HG02981 (cell line): ENCODE results near the gene DOLPP1.
"Not testable (repeated sequence)": the region's sequence is repeated elsewhere in the genome, so short reads cannot be mapped to it uniquely, and the experiment has no call there.

Source experiments
- ATAC-seq: cut with Tn5 transposase; IDR thresholded peaks from one replicate; pipeline ENCODE4 v1.9.1; 2021; ENCODE audit warnings: mild to moderate bottlenecking, moderate library complexity; ENCODE audit not compliant: unreplicated experiment

The DOLPP1 gene

DNA sequence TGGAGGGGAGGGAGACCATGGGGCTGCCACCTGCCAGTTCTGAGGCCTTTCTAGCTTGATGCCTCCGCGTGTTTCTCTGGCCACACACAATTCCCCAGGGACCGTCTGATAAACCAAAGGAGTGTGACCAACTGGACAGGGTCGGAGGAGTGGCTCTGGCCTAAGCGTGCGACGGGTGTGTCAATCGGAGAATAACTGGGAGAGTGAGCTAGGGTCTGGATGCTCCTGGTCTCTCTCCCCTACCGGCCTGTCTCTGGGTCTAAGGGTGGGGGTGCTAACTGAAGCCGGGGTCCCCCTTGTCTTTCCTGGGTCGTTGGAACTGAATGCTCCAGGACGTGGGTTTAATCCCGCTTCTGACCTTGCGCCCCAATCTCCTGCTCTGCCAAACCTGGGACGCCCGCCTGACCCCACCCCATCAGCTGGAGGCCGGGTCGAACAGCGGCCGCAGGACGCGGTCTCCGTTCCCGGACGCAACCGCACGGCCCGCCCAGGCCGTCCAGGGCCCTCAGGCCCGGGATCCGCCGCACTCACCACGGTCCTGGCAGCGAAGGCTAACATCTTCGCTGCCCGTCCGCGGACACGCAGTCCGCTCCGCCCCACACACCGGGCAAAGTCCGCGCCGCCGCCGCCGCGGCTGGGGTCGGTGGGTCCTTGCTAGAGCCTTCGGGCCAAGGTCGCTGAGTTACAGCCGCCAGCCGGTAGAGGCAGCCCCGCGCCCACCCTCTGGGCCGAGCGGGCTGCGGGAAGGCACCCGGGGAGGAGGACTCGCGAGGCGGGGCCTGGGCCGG lies 29.2 kb downstream of the DOLPP1 start:
- ATAC-seq: no peak

DNA sequence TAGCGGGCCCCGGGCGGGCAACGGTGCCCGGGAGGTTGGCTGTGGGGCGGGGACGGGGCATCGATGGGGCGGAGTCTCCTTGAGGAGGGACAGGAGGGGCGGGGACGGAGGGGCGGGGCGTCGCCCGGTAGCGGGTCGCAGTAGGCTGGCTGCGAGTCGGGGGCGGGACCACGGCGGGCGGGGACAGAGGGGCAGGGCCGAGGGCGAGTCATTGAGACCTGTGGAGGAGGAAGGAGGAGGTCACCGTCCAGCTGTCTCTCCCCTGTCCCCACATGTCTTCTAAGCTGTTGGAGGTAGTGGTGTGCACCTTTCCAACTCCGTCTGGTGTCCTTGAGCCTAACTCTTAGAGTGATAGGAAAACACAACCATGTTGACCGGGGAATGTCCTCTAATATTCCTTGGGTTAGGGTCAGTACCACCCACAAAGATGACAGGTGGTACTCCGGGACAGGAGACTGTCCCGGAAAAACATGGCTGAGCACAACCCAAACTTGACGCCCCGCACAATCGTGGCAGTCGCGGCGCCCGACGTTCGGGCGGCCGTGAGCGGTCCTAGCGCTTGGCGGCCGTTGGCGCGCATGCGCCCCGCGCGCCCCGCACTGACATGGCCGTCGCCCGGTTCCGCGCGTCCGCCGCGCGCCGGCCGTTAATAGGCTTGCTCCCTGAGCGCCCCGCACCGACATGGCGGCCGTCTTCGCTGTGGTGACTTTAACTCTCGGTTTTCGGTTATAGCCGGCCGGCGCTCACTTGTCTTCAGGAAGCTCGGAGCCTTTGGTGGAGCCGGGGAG lies 30.0 kb downstream of the DOLPP1 start, which contains the start of the genes CRAT and PTPA:
TSS of gene CRAT (minus strand) at position 54 of the 788 bp plus-strand sequence. CDS start 284 bp downstream, outside the sequence.
TSS of gene PTPA (plus strand) at position 676 of the 788 bp plus-strand sequence. CDS start 186 bp downstream, outside the sequence.
- peak; percentile 76 for ATAC-seq

DNA sequence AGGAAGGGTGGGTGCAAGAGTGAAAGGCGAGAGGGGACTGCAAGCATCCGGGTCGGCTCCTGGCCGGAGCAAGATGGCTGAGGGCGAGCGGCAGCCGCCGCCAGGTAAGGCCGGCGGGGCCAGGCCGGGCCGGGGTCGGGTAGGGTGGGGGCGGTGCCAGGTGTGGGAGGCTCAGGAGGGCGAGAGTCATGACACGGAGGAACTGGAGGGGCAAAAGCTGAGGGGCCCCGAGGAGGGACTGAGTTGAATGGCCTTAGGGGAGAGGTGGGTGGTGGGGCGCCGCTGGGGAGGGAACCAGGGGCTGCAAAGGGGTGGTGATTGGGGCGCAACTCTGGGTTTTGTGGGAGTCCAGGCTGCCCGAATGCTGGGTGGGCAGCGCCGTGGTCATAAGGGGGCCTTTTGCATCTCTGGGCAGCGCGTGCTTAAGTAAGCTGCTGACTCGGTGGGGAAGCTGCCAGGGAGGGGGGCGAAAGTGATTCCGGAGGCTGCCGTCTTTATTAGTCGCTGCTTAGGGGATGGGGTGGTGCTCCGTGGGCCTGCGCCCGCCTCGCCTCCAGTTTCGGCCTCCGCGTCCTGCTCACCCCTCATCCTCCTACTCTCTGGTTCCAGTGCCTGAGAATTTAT lies 30.7 kb downstream of the DOLPP1 start:
- ATAC-seq: no peak

DNA sequence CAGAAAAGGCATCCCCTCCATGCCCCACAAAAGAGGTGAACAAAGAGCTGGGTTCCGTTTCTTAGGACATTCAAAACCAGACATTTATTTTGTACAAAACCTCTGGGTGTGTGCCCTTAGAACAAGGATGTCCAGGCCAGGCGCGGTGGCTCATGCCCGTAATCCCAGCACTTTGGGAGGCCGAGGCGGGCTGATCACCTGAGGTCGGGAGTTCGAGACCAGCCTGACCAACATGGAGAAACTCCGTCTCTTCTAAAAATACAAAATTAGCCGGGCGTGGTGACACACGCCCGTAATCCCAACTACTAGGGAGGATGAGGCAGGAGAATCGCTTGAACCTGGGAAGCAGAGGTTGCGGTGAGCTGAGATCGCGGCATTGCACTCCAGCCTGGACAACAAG lies 31.6 kb downstream of the DOLPP1 start:
- ATAC-seq: not testable (repeated sequence)

DNA sequence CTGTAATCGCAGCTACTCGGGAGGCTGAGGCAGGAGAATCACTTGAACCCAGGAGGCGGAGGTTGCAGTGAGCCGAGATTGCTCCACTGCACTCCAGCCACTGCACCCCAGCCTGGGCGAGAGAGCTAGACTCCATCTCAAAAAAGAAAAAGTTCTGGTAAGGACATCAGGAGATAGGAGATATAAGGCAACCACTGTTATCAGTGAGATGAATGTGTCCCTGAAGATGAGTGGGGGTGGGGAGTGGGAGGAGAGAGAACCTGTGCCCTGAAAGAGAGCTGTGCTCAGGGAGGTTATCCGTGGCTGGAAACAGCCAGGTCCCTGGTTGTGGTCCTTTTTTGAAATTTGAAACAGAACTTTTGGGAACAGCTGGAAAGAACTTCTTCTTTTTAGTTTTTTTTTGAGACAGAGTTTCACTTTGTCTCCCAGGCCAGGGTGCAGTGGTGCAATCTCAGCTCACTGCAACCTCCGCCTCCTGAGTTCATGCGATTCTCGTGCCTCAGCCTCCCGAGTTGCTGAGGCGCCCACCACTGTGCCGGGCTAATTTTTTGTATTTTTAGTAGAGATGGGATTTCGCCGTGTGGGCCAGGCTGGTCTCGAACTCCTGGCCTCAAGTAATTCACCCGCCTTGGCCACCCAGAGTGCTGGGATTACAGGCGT lies 32.9 kb downstream of the DOLPP1 start:
- no peak for ATAC-seq

DNA sequence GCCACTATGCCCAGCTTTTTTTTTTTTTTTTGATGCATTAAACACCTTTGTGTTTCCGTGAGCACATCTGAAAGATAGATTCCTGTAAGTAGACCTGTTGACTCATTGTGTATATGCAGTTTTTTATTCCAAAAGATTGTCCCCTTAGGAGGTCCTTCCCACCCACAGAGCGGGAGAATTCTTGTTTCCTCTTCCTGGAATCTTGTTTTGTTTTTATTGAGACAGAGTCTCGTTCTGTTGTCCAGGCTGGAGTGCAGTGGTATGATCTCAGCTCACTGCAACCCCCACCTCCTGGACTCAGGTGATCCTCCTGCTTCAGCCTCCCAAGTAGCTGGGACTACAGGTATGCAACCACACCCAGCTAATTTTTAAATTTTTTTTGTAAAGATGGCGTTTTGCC lies 37.9 kb downstream of the DOLPP1 start:
- no peak for ATAC-seq

DNA sequence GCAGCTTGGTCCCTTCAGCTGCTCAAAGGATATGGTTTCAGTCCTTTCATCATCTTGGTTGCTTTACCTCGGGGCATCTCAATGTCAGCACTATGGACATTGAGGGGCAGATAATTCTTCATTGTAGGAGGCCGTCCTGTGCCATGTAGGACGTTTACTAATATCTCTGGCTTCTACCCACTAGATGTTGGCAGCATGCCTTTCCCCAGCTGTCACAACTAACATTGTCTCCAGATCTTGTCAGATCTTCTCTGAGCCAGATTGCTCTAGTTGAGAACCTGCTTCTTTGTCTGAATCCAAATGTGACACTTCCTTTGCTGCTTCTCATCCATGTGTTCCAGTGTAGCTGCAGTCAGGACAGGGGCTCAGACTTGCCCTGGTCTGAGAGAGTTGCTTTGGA lies 40.6 kb downstream of the DOLPP1 start:
- no peak for ATAC-seq

DNA sequence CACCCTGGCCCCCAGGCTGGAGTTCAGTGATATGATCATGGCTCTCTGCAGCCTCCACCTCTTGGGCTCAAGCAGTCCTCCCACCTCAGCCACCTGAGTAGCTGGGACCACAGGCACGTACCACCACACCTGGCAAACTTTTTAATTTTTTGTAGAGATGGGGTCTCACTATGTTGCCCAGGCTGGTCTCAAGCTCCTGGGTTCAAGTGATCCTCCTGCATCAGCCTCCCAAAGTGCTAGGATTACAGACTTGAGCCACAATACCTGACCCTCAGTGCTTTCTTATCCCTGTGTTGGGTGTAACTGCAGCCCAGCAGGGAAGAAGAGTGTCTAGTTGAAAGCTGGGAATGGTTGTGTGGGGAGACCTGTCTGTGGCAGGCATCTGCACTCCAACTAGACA lies 41.2 kb downstream of the DOLPP1 start:
- ATAC-seq: no peak

DNA sequence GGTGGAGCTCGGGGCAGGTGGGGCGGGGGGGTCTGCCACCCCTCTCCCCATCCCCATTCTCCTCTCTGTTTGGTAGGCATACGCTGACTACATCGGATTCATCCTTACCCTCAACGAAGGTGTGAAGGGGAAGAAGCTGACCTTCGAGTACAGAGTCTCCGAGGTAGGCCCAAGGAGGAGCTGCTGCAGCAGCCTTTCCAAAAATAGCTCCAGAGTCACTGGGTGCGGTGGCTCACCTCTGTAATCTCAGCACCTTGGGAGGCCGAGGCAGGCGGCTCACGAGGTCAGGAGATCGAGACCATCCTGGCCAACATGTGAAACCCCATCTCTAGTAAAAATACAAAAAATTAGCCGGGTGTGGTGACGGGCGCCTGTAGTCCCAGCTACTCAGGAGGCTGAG lies 42.1 kb downstream of the DOLPP1 start:
- ATAC-seq: not testable (repeated sequence)

DNA sequence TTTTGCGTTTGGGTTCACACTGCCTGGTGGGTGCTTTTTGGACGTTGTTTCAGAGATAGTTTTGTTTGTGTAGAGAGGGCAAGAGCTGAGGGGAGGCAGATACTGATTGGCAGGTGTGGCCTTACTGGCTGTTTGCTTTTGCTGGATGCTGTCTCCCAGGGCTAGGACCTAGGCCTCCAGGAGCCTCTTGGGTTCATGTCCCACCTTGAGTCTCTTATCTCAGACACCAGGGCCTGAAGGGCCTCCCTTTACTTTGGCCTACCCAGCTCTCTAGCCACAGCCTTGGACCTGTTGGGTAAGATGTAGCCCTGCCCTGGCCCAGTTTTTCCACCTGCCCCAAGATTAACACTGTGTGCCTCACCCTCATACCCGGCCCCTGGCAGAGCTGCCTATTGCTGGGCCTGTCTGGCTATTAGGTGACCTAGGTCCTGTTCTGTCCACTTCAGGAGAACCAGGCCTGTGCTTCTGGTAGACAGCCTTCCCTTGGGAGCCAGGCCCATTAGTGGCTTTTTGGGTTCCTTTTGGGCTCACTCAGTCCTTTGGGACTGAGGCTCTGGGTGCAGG lies 43.7 kb downstream of the DOLPP1 start:
- no peak for ATAC-seq

DNA sequence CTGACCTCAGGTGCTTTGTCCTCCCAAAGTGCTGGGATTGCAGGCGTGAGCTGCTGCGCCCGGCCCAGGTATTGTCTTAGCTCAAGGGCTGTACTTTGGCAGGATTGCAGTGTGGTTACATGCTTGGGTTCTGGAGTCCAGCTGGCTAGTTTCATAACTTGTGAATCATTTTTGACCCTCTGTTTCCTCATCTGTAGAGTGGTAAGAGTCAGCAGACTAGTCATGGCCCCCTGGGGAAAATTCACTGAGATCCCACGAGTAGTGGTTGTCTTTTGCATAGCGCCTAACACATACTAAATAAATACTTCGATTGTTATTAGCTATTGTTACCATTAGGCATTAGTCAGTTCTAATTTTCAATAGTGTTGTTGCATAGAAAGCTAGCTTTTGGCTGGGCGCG lies 44.6 kb downstream of the DOLPP1 start:
- ATAC-seq: peak; percentile 44

DNA sequence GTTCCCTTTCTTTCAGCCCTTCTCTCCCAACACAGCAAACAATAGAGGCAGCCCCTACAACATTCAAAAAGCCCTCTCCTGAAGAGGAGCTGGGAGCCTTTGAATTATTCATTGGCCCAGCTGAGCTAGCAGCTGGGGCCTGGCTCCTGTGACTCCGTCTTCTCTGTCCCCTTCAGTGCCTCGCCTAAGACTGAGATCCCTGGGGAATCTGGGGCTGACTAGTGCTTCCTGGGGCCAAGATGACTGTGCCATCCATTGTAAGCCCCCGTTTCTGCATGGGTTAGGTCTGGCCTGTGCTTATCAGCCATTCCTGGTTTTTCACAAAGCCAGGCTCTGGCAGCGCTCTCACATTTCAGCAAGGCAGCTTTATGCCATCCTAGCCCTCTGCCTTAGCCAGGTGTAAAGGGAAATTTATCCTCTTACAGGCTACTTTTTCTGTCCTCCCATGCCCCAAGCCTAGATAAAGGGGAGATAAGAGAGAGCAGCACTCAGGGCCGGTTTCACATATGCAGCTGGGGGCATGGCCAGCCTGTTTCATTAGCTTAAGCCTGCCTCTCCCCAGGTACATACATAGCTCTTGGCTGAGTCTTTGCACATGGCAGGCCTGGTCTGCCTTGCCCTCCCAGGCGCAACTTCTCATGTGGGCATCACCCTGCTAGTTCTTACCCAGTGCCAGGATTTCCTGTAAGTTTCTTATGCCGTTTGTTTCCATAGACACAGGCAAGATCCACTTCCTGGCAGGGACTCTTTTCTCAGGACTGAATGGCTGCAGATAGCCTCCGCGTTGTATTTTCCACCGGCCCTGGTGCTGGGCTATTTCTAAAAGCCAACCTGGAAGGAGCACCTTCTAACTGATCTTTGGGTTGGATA lies 46.1 kb downstream of the DOLPP1 start:
- no peak for ATAC-seq

DNA sequence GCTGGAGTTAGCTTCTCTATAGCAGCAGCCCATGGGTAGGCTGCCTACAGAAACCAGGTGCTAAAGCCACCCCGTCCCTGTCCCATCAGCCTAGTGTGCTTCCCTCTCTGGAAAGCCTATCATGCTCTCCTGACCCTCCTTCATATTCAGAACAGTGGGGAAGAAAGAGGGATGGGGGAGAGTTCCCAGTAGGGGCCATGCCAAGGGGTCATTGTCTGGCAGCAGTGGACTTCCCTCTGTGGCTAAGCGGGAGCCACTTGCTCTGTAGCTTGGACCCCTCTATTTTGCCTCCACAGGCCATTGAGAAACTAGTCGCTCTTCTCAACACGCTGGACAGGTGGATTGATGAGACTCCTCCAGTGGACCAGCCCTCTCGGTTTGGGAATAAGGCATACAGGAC lies 47.8 kb downstream of the DOLPP1 start:
- ATAC-seq: no peak

DNA sequence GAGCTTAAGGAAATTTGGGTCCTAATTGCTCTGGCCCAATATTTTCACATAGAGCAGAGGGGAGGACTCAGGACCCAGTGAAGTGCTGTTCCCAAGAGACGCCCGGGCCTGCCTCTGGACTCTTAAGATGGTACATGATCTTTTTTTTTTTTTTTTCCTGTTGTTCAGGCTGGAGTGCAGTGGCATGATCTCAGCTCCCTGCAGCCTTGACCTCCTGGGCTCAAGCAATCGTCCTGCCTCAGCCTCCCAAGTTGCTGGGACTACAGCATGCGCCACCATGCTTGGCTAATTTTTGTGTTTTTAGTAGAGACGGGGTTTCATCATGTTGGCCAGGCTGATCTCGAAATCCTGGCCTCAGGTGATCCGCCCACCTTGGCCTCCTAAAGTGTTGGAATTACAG lies 49.4 kb downstream of the DOLPP1 start:
- ATAC-seq: not testable (repeated sequence)

DNA sequence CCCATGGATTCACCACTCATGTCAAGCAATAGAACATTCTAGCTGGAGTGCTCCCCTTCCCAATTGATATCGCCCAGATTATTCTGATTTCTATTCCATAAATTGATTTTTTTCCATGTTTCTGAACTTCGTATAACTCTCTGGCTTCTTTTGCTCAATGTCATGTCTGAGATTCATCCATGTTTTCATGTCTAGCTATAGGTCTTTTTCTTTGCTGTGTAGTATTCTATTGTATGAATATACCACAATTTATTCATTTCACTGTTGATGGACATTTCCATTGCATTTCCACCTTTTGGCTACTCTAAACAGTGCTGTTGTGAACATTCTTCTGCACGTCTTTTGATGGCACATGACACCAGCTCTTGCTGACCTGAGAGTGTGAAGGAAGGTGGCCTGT lies 49.9 kb downstream of the DOLPP1 start:
- no peak for ATAC-seq

DNA sequence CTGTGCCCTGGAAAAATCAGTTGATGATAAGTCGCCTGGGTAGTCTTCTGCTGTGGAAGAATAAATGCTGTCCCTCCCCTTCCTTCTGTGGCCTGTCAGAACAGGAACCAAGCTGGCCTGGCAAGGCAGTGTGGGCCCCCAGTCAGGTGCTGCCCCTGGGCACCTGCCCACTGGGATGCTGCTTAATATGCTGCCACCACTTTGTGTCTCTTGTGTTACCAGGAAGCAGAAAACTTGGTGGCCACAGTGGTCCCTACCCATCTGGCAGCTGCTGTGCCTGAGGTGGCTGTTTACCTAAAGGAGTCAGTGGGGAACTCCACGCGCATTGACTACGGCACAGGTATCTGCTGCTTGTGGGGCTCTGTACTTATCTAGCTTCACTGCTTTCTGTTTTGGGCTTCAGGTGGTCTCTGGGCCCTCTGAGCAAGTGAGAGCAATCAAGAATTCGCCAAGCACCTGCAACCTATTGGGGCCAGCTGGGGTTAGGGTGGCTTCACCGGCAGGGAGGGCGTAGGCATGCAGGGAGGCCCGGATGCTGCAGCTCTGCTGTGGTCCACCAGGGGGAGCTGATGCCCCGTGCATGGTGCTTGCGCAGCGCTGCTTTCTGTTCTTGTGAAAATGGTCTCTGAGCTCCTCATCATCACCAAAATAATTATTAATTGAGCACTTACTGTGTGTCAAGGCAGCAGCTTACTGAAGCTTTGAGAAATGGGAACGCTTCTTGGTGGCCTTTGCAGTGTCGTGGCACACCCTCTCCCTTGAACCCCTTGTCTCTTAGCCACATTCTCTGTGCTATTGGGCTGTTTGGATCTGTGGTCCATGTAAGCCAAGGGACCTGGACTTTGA lies 50.6 kb downstream of the DOLPP1 start:
- peak; percentile 69 for ATAC-seq

DNA sequence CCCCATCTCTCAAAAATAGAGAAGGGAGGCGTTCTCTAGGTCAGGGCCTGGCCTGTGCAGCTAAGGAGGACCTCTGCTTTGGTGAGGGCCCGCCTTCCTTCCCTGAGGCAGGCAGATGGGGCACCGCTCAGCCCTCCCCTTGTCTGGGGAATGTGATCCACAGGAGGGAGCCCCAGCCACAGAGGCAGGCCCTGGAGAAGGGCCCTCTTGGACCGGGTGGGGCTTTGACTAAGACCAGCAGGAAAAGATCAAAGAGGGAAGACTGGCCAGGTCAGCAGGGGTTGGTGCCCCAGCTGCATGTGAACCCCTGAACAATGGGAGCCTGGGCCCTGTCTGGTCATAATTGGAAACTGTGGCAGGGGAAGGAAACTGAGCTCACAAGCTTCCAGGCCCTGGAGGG lies 52.2 kb downstream of the DOLPP1 start:
- no peak for ATAC-seq

DNA sequence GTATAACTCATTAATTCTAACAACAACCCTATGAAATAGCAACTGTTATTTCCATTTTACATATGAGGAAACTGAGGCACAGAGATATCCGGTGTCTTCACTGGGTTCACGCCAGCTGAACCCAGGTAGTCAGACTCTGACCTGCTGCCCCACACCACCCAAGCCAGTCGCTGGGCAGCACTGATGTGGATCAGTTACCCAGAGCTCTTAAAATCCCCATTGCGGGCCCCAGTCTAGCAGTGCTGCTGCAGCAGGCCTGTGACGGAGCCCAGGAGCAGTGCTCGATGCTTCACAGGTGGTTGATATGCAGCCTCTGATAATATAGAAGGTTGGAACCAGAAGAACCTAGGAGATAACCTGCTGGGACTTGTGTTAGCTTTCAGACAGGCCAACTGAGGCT lies 54.6 kb downstream of the DOLPP1 start:
- no peak for ATAC-seq
